Heart left ventricle (tissue), 13 donors: ENCODE results near the gene VN1R2.

Experiments
- CTCF ChIP-seq, 12 donors: fragments of 200-600 bp; sonication (generic) in 4 of 12; IDR thresholded peaks; one replicate each; pipeline versions ENCODE4 v1.5.0 to v1.8.0; 2018 to 2022; ENCODE audit warnings: antibody characterized with exemption in 12 of 12, mild to moderate bottlenecking in 5 of 12
- POLR2A ChIP-seq, 2 donors: fragments of 450-650 bp; IDR thresholded peaks; one replicate each; pipeline ENCODE4 v1.6.1; 2017; ENCODE audit warnings: antibody characterized with exemption in 2 of 2, mild to moderate bottlenecking in 2 of 2, moderate library complexity in 2 of 2
- donor health status: ischemic (EF 13 %, LVEDD 7.1; RV severe dilation, severe dysfunction).
- donor health status: DM: no; HTN: yes; CAD: no.
- donor health status: DM: no; HTN: no; CAD: no.
- donor health status: ischemic (EF 25% LVEDD 6.9; RV normal size, moderate dysfunction).
- donor health status: ischemic (EF 25% LVEDD 5.7; RV mildly dilated, moderate dysfunction).
- donor health status: ischemic (EF 35%, LVEDD 5.7; RV mildly dilated, moderate dysfunction).
- donor health status: nonischemic (EF 11% LVEDD 7.7; RV severe dilation, severe dysfunction).
- donor health status: DM: yes; HTN: yes; CAD: no.
- donor health status: PGD.
- donor health status: ischemic (EF 29% LVEDD 5.4; RV normal size, mild dysfunction).
- donor health status: nonischemic (EF 23%, LVEDD 6.1; RV moderate dilation, normal function).

- TF ChIP-seq CTCF (IDR thresholded peaks at IDR 0.05) = no peak
- TF ChIP-seq POLR2A (IDR thresholded peaks at IDR 0.05) = no peak
Observed at GRCh38 chr19:53294786-53295441, 36.8 kb downstream of the VN1R2 start.
